Stimulated activated CD8-positive, alpha-beta memory T cell treated with anti-CD3 and anti-CD28 coated beads, Interleukin-2, amount 100 ng/mL, for 48 hours (primary cell): Measurements from ENCODE around the gene HSPB7.
"Not testable (repeated sequence)": the region's sequence is repeated elsewhere in the genome, so short reads cannot be mapped to it uniquely, and the experiment has no call there.

ENCODE experiments used
- DNase-seq, 2 donors: peaks; one replicate each; pipeline ENCODE4 v3.0.0-alpha.2; 2020; ENCODE audit warnings: low read depth in 2 of 2

The HSPB7 gene

DNA sequence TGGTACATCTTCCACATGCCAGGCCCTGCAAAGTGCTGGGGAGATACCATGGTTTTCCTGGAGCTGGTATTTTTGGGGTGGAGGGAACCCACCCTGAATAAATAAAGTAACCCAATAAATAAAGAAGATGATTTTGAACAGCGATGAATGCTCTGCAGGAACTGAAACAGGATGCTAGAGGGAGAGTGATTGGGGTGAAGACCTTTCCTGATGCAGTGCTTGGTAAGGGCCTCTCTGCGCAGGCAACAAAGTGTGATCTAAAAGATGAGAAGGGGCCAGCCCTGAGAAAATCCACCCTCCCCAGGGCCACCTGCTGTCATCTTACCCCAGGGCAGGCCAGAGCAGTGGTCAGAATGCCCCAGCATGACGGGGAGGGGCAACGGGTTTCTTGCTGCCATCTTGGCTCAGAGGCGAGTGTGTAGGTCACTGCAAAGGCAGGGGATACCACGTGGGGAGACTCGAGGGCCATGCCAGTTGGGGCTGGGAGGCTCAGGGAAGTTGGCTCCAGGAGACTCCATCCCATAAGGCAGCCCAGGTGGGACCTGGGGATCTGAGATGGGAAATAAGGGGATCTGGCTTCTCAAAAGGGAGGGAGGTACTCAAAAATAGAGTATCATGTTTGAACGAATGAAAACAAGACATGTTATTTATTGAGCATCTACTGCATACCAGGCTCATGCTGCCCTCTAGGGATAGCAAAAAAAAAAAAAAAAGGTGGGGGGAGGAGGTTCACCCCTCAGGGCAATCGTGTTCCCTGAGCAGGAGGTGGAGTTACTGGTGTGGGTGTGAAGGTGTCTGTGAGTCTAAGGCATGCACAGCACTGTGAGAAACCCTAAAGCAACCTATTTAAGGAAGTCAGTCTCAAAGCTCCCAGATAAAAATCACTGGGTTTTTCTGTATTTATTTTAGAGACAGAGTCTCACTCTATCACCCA lies 11.0 kb downstream of the HSPB7 start:
- no peak for DNase-seq

DNA sequence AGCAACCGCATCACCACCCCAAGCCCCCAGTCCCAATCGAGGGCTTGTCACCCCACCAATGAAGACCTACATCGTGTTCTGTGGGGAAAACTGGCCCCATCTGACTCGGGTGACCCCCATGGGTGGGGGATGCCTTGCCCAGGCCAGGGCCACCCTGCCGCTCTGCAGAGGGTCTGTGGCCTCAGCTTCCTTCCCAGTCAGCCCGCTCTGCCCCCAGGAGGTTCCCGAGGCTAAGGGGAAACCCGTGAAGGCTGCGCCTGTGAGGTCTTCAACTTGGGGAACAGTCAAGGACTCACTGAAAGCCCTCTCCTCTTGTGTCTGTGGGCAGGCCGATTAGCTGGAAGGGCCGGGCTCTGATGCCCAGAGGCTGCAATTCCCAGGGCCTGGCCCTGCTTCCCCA lies 11.8 kb downstream of the HSPB7 start:
- DNase-seq, result no peak

DNA sequence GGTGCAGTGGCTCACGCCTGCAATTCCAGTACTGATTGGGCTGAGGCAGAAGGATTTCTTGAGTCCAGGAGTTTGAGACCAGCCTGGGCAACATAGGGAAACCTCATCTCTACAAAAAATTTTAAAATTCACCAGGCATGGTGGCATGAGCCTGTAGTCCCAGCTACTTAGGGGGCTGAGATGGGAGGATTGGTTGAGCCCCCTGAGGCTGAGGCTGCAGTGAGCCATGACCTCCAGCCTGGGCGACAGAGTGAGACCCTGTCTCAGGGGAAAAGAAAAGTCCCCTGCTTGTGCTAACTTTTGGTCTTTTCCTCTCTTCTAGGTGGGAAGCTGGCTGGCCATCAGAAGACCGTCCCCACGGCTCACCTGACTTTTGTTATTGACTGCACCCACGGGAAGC lies 12.2 kb downstream of the HSPB7 start:
- no peak for DNase-seq

DNA sequence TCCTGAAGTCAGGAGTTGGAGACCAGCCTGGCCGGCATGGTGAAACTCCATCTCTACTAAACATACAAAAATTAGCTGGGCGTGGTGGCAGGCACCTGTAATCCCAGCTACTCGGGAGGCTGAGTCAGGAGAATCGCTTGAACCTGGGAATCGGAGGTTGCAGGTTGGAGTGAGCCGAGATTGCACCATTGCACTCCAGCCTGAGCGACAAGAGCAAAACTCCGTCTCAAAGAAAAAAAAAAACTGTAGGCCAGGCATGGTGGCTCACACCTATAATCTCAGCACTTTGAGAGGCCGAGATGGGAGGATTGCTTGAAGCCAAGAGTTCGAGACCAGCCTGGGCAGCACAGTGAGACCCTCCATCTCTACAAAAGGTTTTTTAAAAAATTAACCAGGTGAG lies 16.6 kb downstream of the HSPB7 start:
- not testable (repeated sequence) for DNase-seq

DNA sequence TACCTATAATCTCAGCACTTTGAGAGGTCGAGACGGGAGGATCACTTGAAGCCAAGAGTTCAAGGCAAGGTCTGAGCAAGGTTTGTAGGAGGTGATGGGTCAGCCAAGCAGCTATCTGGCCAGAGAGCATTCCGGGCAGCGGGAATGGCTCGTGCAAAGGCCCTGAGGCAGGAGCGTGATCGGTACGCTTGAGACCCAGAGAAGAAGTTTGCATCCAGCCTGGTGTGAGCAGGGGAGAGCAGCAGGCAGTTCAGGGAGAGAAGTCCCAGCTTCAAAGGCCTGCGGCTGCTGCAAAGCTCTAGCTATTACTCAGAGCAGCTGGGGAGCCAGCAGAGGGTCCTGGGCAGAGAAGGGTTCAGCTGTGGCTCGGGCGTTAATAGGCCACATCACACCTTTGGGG lies 18.9 kb downstream of the HSPB7 start:
- DNase-seq, result no peak

DNA sequence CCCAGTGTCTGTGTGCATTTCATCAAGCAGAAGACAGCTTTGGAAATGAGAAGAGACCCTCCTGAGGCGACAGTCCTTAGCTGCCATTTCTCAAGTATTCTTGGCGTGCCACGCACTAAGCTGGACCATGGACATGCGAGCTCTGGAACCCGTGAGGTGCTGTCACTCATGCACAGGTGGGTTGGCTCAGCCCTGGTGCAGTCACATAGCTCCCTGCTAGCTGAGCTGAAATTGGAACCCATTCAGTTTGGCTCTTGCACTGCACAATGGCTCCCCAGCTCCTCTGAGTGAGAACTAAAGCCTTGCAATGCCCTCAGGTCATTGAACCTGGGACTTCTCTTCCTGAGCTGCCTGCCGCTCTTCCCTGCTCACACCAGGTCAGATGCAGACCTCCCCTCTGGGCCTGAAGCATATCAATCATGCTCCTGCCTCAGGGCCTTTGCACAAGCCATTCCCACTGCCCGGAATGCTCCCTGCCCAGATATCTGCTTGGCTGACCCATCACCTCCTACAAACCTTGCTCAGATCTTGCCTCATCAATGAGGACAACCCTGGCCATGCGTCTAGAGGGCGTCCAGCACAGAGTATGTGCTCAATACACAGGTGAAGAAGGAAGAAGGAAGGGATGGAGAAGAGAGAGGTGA lies 20.1 kb downstream of the HSPB7 start:
- no peak for DNase-seq

DNA sequence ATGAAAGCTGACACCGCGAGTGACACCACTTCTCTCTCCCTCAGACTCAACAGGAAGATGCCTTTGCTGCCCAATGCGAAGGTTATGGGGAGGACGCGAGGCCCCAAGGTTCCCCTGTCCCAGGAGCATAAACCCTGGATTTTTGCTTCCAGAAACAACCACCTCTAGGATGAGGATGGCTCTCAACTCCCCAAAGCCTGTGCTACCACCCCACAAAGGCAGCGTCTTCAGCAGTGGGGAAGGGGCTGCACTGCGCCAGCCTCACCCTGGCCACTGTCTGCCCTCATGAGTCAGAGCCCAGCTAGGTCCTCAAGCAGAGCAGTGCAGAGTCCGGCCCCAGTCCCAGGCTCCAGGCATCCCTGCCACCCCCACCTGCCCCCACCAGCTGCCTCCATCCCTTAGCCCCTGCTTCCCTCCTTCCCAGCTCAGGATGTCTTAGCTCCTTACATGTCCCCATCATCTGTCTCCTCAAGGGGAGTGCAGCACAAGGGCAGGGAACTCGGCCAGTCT lies 20.7 kb downstream of the HSPB7 start:
- no peak for DNase-seq

DNA sequence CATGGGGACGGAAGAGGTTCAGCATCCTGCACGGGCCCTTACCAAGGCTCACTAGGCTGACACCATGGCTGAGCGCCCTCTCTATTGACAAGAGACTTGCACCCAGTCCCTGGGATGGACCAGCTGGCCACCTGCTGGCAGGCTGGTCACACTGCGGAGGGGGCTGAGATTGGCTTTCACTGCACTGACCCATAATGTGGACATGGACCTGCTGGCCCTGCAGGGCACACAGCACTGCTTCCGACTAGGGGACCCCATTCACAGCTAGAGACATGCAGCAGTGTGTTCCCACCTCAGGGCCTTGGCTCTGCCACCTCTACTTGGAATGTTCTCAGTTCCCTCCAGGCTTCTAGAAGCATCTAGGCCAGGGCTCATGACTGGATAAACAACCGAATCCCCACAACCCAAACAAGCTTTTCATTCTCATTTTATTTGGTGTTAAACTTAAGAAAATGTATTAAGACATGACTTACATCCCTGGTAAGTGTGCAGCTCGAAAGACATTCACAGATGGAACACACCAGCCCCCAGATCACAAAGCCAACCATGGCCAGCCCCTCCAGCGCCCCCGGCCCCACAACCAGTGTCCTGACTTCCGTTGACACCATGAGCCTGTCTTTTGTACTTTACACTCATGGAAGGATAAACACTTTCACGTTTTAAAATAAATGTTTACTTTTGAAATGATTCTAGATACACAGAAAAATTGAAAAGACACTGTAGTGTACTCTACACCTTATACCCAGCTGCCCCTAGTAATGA lies 23.1 kb downstream of the HSPB7 start:
- DNase-seq, result peak; percentile 40 to 45

DNA sequence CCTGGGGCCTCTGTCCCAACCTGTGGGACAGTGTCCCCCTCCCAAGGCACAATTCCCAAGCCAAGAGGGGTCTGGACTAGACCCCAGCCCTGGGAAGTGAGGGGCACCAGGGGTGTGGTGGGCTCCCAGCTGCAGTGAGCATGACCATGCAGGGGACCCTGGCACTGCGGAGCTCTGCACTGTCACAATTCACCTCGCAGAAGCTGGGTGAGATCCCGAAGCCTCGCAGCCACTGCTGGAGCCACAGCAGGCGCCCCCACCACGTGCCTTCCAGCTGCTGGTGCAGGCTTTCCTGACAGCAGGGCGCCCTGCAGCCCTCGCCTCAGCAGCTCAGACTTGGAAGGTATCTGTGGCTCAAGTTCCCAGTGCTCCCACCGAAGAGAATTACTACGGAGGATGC lies 23.8 kb downstream of the HSPB7 start:
- no peak for DNase-seq

DNA sequence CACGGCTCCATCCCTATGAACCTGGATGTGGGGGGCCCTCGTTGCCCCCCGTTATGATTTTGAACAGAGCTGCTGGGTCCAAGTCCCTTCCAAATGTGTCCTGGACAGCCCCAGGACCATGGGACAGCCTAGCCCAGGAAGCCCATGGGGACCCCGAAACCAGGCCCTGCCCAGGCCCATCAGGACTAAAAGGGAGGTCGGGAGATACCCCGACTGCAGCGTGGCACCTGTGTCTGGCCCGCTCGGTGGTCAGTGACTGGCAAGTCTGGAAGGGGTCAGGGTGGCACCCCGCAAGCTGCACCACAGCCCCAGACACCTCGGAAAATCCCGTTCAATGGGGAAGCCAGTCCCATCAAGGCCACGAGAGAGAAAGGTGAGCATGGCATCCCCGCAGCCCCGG lies 24.2 kb downstream of the HSPB7 start:
- no peak for DNase-seq

DNA sequence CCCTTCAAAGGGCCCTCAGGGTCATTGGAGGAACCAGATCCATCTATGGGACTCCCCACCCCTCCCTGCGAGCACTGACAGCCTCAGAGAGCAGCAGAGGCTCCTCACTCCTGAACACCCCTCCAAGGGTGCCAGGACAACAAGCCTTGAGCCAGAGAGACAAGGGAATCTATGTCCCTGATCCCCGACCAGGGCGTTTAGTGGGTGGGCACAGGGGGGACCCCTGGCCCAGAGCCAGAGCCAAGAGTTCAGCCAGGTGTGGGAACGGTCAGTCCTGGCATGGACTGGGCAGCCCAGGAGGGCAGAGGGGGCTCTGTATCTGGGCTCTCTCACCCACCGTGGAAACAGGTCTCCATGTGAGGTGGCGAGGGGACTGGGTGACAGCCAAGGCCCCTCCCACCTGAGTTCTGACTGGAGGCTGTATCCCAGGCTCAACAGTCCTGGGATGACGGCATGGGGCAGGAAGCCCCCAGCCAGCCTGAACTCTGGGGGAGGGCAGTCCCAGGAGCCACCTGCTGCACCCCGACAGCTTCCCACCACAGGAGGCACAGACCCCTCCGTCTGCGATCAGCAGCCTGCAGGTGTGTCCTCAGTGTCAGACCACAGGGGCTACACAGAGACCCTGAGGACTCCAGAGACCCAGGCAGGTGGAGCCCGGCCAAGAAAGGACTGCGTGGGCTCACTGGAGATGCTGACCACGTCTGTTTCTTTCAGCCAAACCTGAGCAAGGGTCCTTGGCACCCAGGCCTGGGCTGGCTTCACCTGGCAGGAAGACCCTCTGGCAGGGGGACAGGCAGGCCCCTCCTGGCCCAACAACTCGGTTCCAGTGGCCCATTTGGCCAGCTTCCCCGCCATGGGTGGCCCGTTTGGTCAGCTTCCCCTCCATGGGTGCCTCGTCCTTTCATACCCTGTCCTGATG lies 25.0 kb downstream of the HSPB7 start:
- no peak for DNase-seq

DNA sequence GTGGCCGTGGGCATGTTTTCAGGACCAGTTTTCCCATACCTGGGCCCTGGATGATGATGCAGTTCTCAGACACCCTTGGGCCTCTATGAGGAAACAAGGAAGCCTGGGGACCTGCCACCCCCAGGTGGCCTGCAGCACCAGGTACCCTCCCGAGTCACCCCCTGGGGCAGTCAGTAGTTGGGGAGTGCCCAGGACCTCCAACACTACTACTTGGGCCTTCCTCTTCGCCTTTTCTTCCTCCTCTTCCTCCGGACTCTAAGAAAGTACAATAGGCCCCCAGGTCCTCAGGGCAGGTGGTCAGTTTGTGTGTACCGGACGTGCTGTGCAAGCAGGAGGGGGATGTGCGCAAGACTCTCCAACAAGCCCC lies 25.7 kb downstream of the HSPB7 start:
- DNase-seq, result no peak

DNA sequence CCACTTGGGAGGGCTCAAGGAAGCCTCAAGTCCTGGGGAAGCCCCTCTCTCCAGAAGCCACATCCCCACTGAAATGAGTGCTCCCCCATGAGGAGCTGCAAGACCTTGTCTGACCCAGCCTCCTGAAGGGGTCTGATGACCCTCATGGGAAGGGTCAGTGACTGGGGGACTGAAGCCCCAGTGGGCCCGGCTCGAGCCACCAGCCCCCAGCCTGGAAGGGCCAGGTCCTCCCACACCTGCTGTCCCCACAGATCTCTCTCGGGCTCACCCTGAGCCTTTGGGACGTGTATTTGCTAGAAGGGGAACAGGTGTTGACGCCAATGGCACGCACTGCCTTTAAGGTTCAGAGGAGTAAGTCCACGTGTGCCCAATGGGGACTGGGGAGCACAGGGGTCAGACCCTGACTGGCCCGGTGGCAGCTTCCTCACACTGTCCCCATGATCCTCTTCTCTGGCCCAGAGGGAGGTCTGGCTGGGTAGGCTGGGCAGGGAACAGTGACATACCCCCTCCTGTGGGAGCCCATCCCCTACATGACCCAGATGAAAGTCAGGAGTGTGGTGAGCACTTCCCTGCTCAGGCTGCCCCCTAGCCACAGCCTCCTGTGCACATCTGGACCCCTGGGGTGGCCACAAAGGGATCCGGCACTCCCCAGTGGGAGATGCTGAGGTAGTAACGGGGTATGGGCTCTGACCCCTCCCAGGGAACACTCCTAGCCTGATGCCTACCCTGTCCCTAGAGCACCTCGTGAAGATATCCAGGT lies 26.2 kb downstream of the HSPB7 start:
- no peak for DNase-seq

DNA sequence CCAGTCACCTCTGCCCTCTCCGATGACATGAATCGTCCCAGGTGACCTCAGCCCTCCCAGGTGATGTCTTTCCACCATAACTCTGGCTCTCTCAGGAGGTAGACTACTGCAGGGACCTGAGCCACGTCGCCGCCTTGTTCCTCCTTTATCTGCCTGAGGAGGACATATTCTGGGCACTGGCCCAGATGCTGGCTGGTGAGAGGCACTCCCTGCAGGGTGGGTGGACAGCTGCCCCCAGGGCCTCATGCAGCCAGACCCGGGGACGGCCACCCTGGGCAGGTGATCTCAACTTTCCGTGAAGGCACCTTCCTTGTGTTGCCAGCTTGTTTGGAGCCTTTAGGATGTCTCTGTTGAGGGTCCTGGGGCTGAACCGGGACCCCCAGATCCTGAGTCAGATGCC lies 28.1 kb downstream of the HSPB7 start:
- no peak for DNase-seq

DNA sequence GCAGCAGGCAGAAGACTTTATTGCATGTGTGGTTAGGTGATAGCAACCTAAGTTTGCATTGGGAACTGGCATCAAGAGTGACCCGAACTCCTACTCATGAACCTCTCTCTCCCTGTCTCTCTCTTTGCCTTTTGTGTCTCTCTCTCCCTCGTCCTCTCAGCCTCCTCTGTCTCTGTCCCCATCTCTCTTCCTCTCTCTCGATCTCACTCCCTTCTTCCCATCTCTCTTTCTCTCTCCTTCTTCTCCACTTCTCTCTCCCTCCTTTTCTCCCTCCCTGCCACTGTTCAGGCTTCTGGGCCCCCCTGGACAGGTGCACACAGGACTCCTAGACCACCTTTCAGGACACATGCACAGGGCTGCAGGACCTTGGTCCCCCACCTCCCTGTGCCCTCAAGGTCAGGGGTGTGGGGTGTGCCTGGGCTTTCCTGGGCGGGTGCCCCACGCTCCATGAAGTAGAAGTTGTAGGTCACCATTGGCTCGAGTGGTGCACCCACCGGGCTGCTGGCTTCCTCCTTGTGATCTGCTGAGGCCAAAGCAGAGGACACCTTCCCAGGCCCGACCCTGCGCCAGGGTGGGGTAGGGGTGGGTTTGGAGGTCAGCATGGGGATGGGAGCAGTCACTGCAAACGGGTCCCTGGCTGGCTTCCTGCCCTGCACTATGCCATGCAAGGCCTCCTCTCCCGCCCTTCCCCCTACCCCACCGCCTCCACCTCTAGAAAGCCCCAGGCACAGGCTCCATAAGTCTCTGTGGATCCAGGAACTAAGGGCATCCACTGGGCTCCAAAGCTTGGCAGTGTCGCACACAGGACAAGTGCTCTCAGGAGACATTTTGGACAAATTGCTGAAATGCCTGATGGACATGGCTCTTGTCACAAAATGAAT lies 28.7 kb downstream of the HSPB7 start:
- no peak for DNase-seq

DNA sequence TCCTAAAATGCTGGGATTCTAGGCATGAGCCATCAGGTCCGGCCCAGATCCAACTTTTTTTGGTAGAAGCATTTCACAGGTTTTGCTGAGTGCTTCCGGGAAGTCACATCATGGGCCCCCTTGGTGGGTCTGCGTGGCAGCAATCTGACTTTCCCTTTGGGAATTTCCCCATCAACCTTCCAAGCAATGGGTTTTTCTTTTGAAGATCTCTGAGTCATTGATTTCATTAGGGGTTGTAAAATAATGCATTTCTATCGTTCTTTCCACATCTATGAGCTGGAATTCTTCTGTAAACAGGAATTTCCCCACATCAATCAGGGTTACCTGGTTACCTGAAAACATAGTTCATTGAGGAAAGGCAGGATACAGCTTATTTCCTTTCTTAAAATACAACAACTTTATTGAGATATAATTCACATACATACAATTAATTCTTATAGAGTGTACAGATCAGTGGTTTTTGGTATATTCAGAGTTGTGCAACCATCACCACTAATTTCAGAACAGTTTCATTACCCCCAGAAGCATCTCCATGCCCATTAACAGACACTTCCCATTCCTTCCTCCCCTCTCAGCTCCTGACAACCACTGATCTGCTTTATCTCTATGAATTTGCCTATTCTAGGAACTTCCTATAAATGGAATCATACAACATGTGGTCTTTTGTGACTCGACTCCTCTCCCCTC lies 32.1 kb downstream of the HSPB7 start:
- no peak for DNase-seq

DNA sequence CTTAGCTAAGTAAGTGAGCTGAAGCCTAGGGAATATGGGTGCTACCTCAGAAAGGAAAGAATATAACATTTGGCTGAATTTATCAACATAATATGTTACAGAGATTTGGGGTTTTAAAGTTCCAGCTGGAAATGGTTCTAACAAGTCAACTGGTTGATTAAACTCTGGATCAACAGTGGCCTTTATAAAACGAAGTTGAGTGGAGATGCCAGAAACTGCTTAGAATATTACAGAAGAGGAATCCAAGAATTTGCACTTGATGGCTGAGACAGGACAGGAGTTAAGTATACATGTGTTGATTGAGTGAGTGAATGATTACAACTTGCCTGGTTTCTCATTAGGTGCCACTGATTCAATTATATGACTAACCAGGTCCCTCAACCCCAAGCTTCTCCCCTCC lies 34.6 kb downstream of the HSPB7 start:
- no peak for DNase-seq

DNA sequence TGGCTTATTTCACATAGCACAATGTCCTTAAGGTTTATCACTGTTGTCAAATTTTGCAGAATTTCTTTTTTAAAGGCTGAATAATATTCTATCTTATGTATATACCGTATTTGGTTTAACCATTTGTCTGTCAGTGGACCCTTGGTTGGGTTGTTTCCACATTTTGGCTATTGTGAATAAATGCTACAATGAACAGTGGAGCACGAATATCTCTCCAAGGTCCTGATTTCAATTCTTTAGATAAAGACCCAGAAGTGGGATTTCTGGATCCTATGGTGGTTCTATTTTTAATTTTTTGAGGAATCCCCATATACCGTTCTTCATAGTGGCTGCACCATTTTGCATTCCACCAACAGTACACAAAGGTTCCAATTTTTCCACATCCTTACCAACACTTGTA lies 36.2 kb downstream of the HSPB7 start:
- DNase-seq, result no peak

DNA sequence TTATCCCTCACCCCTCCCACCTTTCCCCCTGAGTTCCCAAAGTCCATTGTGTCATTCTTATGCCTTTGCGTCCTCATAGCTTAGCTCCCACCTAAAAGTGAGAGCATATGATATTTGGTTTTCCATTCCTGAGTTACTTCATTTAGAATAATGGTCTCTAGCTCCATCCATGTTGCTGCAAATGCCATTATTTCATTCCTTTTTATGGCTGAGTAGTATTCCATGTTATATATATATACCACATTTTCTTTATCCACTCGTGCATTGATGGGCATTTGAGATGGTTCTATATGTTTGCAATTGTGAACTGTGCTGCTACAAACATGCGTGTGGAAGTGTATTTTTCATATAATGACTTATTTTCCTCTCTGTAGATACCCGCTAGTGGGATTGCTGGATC lies 39.9 kb downstream of the HSPB7 start:
- not testable (repeated sequence) for DNase-seq
